IMR-90 (cell line): ENCODE results near the gene PCP4L1. TPM values are rescaled to one million over a fixed set of nuclear protein-coding genes. Genes with fewer than 3 reads are reported as not detected.
A peak's percentile ranks its signal among the peaks of the same experiment; 100 is the strongest.

ENCODE experiments used
- ATAC-seq: fragments of 200-7000 bp; cut with Tn5 transposase; 2 replicates; pipeline ENCODE4 v1.9.1; 2020; ENCODE audit warnings: low read depth, mild to moderate bottlenecking, moderate library complexity
- BruUV-seq: library from RNA; stranded (reverse); fragments of 400-500 nt; replicated peaks from 2 replicates; lab custom pipeline; 2021; lab: Mats Ljungman, UMichigan
- CTCF ChIA-PET: fragments of 300-600 bp; formaldehyde crosslinking; extraction: SDS; loops from one replicate; lab custom pipeline; 2021; ENCODE audit warnings: antibody characterized with exemption; lab: Yijun Ruan, JAX
- POLR2A ChIA-PET: fragments of 300-600 bp; sonication (Branson Sonifier 250); formaldehyde crosslinking; loops from one replicate; lab custom pipeline; 2022; ENCODE audit warnings: antibody characterized with exemption; ENCODE audit not compliant: unreplicated experiment; lab: Charles Lee
- DNase-seq: peaks from one replicate; pipeline ENCODE4 v3.0.0; 2013
- H2AFZ ChIP-seq: replicated peaks from 2 replicates; pipeline ENCODE3; 2013; ENCODE audit warnings: low read length, mild to moderate bottlenecking; ENCODE audit not compliant: poor library complexity
- H2AK5ac ChIP-seq: 2 replicates; pipeline ENCODE4 v1.6.1; 2013; ENCODE audit warnings: low read depth, low read length, inconsistent platforms
- H2AK9ac ChIP-seq: replicated peaks from 2 replicates; pipeline ENCODE3; 2013; ENCODE audit warnings: mild to moderate bottlenecking, low read depth, low read length, moderate library complexity; ENCODE audit not compliant: poor library complexity
- H2BK120ac ChIP-seq: 2 replicates; pipeline ENCODE4 v1.6.1; 2013; ENCODE audit warnings: low read depth, low read length, inconsistent platforms
- H2BK15ac ChIP-seq: 3 replicates; pipeline ENCODE4 v1.6.1; 2013; ENCODE audit warnings: low read depth, low read length, inconsistent platforms
- H2BK20ac ChIP-seq: 2 replicates; pipeline ENCODE4 v1.6.1; 2013; ENCODE audit warnings: low read depth, mild to moderate bottlenecking, inconsistent platforms, low read length, moderate library complexity
- H2BK5ac ChIP-seq: 2 replicates; pipeline ENCODE4 v1.6.1; 2013; ENCODE audit warnings: mild to moderate bottlenecking, low read depth, low read length, inconsistent platforms; ENCODE audit not compliant: poor library complexity, severe bottlenecking
- H3K14ac ChIP-seq: replicated peaks from 2 replicates; pipeline ENCODE4 v1.6.1; 2013; ENCODE audit warnings: low read depth, low read length, inconsistent platforms
- H3K18ac ChIP-seq: 2 replicates; pipeline ENCODE4 v1.6.1; 2013; ENCODE audit warnings: low read depth, low read length, control low read depth
- H3K23ac ChIP-seq: 2 replicates; pipeline ENCODE4 v1.6.1; 2013; ENCODE audit warnings: low read depth, low read length, inconsistent platforms
- H3K27ac ChIP-seq: 2 replicates; pipeline ENCODE4 v1.5.1; 2013; ENCODE audit warnings: mild to moderate bottlenecking, control low read depth, low read length; ENCODE audit not compliant: insufficient read depth
- H3K27me3 ChIP-seq: 2 replicates; pipeline ENCODE4 v1.6.1; 2013; ENCODE audit warnings: low read length; ENCODE audit not compliant: control insufficient read depth, insufficient read depth
- H3K36me3 ChIP-seq: 2 replicates; pipeline ENCODE4 v1.6.1; 2013; ENCODE audit warnings: low read length, mixed read lengths; ENCODE audit not compliant: control insufficient read depth, insufficient read depth
- H3K4ac ChIP-seq: 2 replicates; pipeline ENCODE4 v1.6.1; 2013; ENCODE audit warnings: low read depth, low read length, inconsistent platforms
- H3K4me1 ChIP-seq: 2 replicates; pipeline ENCODE4 v1.6.1; 2013; ENCODE audit warnings: low read length, mixed read lengths; ENCODE audit not compliant: control insufficient read depth, insufficient read depth
- H3K4me2 ChIP-seq: 2 replicates; pipeline ENCODE4 v1.6.1; 2013; ENCODE audit warnings: low read depth, mild to moderate bottlenecking, control low read depth, low read length, moderate library complexity
- H3K4me3 ChIP-seq: 2 replicates; pipeline ENCODE4 v1.5.1; 2013; ENCODE audit warnings: low read depth, mild to moderate bottlenecking, control low read depth, low read length, moderate library complexity; ENCODE audit not compliant: insufficient read depth
- H3K56ac ChIP-seq: 2 replicates; pipeline ENCODE4 v1.6.1; 2013; ENCODE audit warnings: low read length, inconsistent platforms; ENCODE audit not compliant: insufficient read depth; ENCODE audit errors: extremely low read depth
- H3K79me1 ChIP-seq, 2 experiments: 2 replicates each; pipeline ENCODE4 v1.6.1; 2013; ENCODE audit warnings: low read length in 2 of 2, inconsistent platforms in 1 of 2, low read depth in 1 of 2
- H3K9ac ChIP-seq: 2 replicates; pipeline ENCODE4 v1.6.1; 2013; ENCODE audit warnings: low read depth, low read length, control low read depth
- H3K9me1 ChIP-seq: 2 replicates; pipeline ENCODE4 v1.6.1; 2013; ENCODE audit warnings: low read length, inconsistent platforms; ENCODE audit not compliant: insufficient read depth
- H3K9me3 ChIP-seq: 2 replicates; pipeline ENCODE4 v1.6.1; 2013; ENCODE audit warnings: low read length; ENCODE audit not compliant: control insufficient read depth, insufficient read depth
- H4K20me1 ChIP-seq: 2 replicates; pipeline ENCODE4 v1.6.1; 2013; ENCODE audit warnings: low read length, inconsistent platforms; ENCODE audit not compliant: insufficient read depth
- H4K5ac ChIP-seq: 2 replicates; pipeline ENCODE4 v1.6.1; 2013; ENCODE audit warnings: mild to moderate bottlenecking, low read depth, low read length, control low read depth
- H4K8ac ChIP-seq, 2 experiments: 2 replicates each; pipeline ENCODE4 v1.6.1; 2013; ENCODE audit warnings: low read depth in 2 of 2, low read length in 2 of 2, control low read depth in 1 of 2, inconsistent platforms in 1 of 2
- H4K91ac ChIP-seq: 2 replicates; pipeline ENCODE4 v1.6.1; 2013; ENCODE audit warnings: low read depth, low read length, inconsistent platforms; ENCODE audit not compliant: insufficient read depth
- BHLHE40 ChIP-seq: fragments of 150-350 bp; IDR thresholded peaks from 2 replicates; pipeline ENCODE4 v1.6.1; 2016; ENCODE audit warnings: mild to moderate bottlenecking, low read depth, low read length
- CEBPB ChIP-seq: IDR thresholded peaks from 2 replicates; pipeline ENCODE4 v1.6.1; 2012; ENCODE audit warnings: low read depth, low read length, improper control_type of control experiment
- CHD1 ChIP-seq: IDR thresholded peaks from 2 replicates; pipeline ENCODE4 v1.6.1; 2012; ENCODE audit warnings: low read depth, low read length, improper control_type of control experiment
- FOS ChIP-seq: fragments of 150-350 bp; IDR thresholded peaks from 2 replicates; pipeline ENCODE4 v1.6.1; 2016; ENCODE audit warnings: low read depth, low read length
- MAFK ChIP-seq: IDR thresholded peaks from 2 replicates; pipeline ENCODE4 v1.6.1; 2012; ENCODE audit warnings: low read depth, low read length, improper control_type of control experiment
- MAZ ChIP-seq: IDR thresholded peaks from 2 replicates; pipeline ENCODE4 v1.6.1; 2012; ENCODE audit warnings: low read depth, mild to moderate bottlenecking, low read length, improper control_type of control experiment, moderate library complexity, borderline replicate concordance
- MXI1 ChIP-seq: IDR thresholded peaks from 2 replicates; pipeline ENCODE4 v1.6.1; 2012; ENCODE audit warnings: low read depth, mild to moderate bottlenecking, low read length, moderate library complexity, borderline replicate concordance
- NFE2L2 ChIP-seq: fragments of 150-350 bp; IDR thresholded peaks from 2 replicates; pipeline ENCODE4 v1.6.1; 2016; ENCODE audit warnings: low read depth, mild to moderate bottlenecking, low read length
- POLR2A ChIP-seq: IDR thresholded peaks from 2 replicates; pipeline ENCODE4 v1.6.1; 2012; ENCODE audit warnings: mild to moderate bottlenecking, low read depth, low read length
- RAD21 ChIP-seq: IDR thresholded peaks from 2 replicates; pipeline ENCODE4 v1.6.1; 2012; ENCODE audit warnings: low read length, improper control_type of control experiment
- RCOR1 ChIP-seq: IDR thresholded peaks from 2 replicates; pipeline ENCODE4 v1.6.1; 2012; ENCODE audit warnings: mild to moderate bottlenecking, low read length, improper control_type of control experiment; ENCODE audit not compliant: insufficient replicate concordance
- RFX5 ChIP-seq: IDR thresholded peaks from 2 replicates; pipeline ENCODE4 v1.8.0; 2012; ENCODE audit warnings: low read depth, mild to moderate bottlenecking, low read length, moderate library complexity
- SMC3 ChIP-seq: fragments of 150-350 bp; IDR thresholded peaks from 2 replicates; pipeline ENCODE4 v1.6.1; 2016; ENCODE audit warnings: low read depth, mild to moderate bottlenecking, antibody characterized with exemption, low read length, moderate library complexity
- WGBS, 2 experiments: methylation state at CpG; one replicate each; pipeline versions ENCODE4 v1.1.5 to v1.1.7; 2013; ENCODE audit warnings: missing lambda C conversion rate in 2 of 2; ENCODE audit not compliant: insufficient read length in 1 of 2; ENCODE audit errors: extremely low coverage in 2 of 2; 5-methylcytosine and 5-hydroxymethylcytosine counted together
- dilution Hi-C: fragments of 300-500 bp; cut with HindIII; formaldehyde crosslinking; loops from one replicate; pipeline ENCODE4 v1.14.3; 2018; ENCODE audit warnings: low sequenced_read_pairs; ENCODE audit not compliant: unreplicated experiment
- in situ Hi-C: fragments of 300-500 bp; cut with MboI; formaldehyde crosslinking; loops from 3 replicates; pipeline ENCODE4 v1.14.3; 2019; ENCODE audit warnings: low sequenced_read_pairs, inconsistent platforms, mixed read lengths
- intact Hi-C: fragments of 100-400 bp; cut with micrococcal nuclease; formaldehyde crosslinking; loops from 2 replicates; pipeline ENCODE4 v1.10.0; 2022
- polyA plus RNA-seq, 3 experiments: library from polyadenylated mRNA; depleted of rRNA; stranded (reverse); fragments of >200 nt; gene quantifications; 2 replicates each; pipeline ENCODE4 v1.2.3, GENCODE V29; 2012; ENCODE audit warnings: low replicate concordance in 1 of 3
- total RNA-seq: library from RNA; depleted of rRNA; stranded (reverse); fragments of >200 nt; gene quantifications from 2 replicates; pipeline ENCODE4 v1.2.3, GENCODE V29; 2012
- TF ChIP-seq, protein P1 (sequence below): fragments of 150-350 bp; IDR thresholded peaks from 2 replicates; pipeline ENCODE4 v1.6.1; 2016; ENCODE audit warnings: low read depth, mild to moderate bottlenecking, low read length, moderate library complexity, borderline replicate concordance
- TF ChIP-seq, protein P2 (sequence below): conservative IDR thresholded peaks from 2 replicates; pipeline ENCODE4 v1.5.1; 2012; ENCODE audit warnings: mild to moderate bottlenecking, low read depth, low read length, improper control_type of control experiment
- TF ChIP-seq, protein P3 (sequence below): fragments of 150-350 bp; IDR thresholded peaks from 2 replicates; pipeline ENCODE4 v1.6.1; 2017; ENCODE audit warnings: mild to moderate bottlenecking, antibody characterized with exemption, low read length, low read depth

Gene PCP4L1
- total and polyA plus RNA-seq, 2 of the 4 experiments (the other 2 are of a cell fraction), result not detected

DNA sequence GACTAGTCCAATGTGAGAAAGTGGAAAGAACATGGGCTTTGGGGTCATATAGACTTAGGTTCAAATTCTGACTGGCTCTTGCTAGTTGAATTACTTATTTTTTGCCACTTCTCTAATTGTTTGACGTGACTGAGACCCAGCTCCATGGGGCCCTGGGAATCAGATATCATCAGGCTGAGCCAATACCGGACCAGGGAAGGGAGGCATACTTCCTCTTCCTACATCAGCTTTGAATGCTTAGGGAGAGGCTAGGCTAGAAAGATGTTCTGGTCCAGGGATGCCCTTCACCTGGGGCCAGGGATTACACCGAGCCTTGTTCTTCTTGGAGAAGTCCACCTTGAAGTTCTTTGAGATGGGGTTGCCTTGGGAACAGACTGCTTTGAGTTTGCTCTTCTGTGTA lies 16.9 kb upstream of the PCP4L1 start:
- no peak overlapping the region for H3K23ac ChIP-seq
- no peak overlapping the region for H2AK9ac ChIP-seq
- H2AK5ac ChIP-seq, result no peak overlapping the region
- H3K9me1 ChIP-seq, result no peaks in the 10 kb centered on the region
- no peak overlapping the region for H3K18ac ChIP-seq
- no peaks in the 10 kb centered on the region for H3K4me1 ChIP-seq
- H3K36me3 ChIP-seq, result no peaks in the 10 kb centered on the region
- ATAC-seq (no peak), DNase-seq (no peak)
- no peak overlapping the region for H3K56ac ChIP-seq
- no peak overlapping the region for H2BK120ac ChIP-seq
- no peak overlapping the region for H3K4me3 ChIP-seq
- BruUV-seq, result no TSS peak
- H3K4me2 ChIP-seq, result no peak overlapping the region
- dilution Hi-C loops, result no loop called here
- in situ Hi-C loops, result no loop called here
- peak overlapping the region; percentile 32 for H2AFZ ChIP-seq
- no peak overlapping the region for H4K91ac ChIP-seq
- TF ChIP-seq, protein P1, sequence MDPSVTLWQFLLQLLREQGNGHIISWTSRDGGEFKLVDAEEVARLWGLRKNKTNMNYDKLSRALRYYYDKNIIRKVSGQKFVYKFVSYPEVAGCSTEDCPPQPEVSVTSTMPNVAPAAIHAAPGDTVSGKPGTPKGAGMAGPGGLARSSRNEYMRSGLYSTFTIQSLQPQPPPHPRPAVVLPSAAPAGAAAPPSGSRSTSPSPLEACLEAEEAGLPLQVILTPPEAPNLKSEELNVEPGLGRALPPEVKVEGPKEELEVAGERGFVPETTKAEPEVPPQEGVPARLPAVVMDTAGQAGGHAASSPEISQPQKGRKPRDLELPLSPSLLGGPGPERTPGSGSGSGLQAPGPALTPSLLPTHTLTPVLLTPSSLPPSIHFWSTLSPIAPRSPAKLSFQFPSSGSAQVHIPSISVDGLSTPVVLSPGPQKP, result no peak
- no peak for TF ChIP-seq RCOR1
- no peak for TF ChIP-seq MAFK
- TF ChIP-seq RAD21, result no peak
- TF ChIP-seq MAZ, result no peak
- TF ChIP-seq SMC3, result no peak
- TF ChIP-seq, protein P2, sequence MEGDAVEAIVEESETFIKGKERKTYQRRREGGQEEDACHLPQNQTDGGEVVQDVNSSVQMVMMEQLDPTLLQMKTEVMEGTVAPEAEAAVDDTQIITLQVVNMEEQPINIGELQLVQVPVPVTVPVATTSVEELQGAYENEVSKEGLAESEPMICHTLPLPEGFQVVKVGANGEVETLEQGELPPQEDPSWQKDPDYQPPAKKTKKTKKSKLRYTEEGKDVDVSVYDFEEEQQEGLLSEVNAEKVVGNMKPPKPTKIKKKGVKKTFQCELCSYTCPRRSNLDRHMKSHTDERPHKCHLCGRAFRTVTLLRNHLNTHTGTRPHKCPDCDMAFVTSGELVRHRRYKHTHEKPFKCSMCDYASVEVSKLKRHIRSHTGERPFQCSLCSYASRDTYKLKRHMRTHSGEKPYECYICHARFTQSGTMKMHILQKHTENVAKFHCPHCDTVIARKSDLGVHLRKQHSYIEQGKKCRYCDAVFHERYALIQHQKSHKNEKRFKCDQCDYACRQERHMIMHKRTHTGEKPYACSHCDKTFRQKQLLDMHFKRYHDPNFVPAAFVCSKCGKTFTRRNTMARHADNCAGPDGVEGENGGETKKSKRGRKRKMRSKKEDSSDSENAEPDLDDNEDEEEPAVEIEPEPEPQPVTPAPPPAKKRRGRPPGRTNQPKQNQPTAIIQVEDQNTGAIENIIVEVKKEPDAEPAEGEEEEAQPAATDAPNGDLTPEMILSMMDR, result no peak
- TF ChIP-seq CEBPB, result no peak
- TF ChIP-seq, protein P3, sequence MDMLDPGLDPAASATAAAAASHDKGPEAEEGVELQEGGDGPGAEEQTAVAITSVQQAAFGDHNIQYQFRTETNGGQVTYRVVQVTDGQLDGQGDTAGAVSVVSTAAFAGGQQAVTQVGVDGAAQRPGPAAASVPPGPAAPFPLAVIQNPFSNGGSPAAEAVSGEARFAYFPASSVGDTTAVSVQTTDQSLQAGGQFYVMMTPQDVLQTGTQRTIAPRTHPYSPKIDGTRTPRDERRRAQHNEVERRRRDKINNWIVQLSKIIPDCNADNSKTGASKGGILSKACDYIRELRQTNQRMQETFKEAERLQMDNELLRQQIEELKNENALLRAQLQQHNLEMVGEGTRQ, result no peak
- TF ChIP-seq RFX5, result no peak
- TF ChIP-seq CHD1, result no peak
- TF ChIP-seq NFE2L2, result no peak
- TF ChIP-seq FOS, result no peak
- TF ChIP-seq BHLHE40, result no peak
- TF ChIP-seq MXI1, result no peak
- no peak for TF ChIP-seq POLR2A
- H3K9me3 ChIP-seq, result no peaks in the 10 kb centered on the region
- ChIA-PET POLR2A (no interaction called here), CTCF (no interaction called here)
- no peaks in the 10 kb centered on the region for H4K20me1 ChIP-seq
- H2BK15ac ChIP-seq, result no peak overlapping the region
- no peak overlapping the region for H3K14ac ChIP-seq
- H3K27ac ChIP-seq, result no peak overlapping the region
- peaks cover 12% of the 10 kb centered on the region for H3K27me3 ChIP-seq
- no peaks in the 10 kb centered on the region for H3K79me1 ChIP-seq
- no peak overlapping the region for H3K9ac ChIP-seq
- intact Hi-C loops, result no loop called here
- WGBS, 2 experiments, result no CpG with 5 or more reads among the region's 3 CpGs
- no peak overlapping the region for H3K4ac ChIP-seq
- H2BK5ac ChIP-seq, result no peak overlapping the region
- no peak overlapping the region for H4K5ac ChIP-seq
- no peak overlapping the region for H4K8ac ChIP-seq
- no peak overlapping the region for H2BK20ac ChIP-seq
